Liver (tissue), 9 donors: ENCODE data around the gene SDK2. TPM values are rescaled to one million over a fixed set of nuclear protein-coding genes. Genes with fewer than 3 reads are reported as not detected.

Experiments used
- DNase-seq: peaks from one replicate; pipeline ENCODE4 v3.0.0-alpha.2; 2017; ENCODE audit warnings: low spot score
- H3K27ac ChIP-seq, 2 donors: one replicate each; pipeline ENCODE4 v1.7.0; 2013; ENCODE audit warnings: inconsistent platforms in 2 of 2, low read length in 2 of 2, control low read depth in 1 of 2, low read depth in 1 of 2, mild to moderate bottlenecking in 1 of 2
- H3K27me3 ChIP-seq, 4 donors: one replicate each; pipeline versions ENCODE4 v1.6.1 to v1.7.0; 2013; ENCODE audit warnings: low read length in 3 of 4, inconsistent platforms in 1 of 4, mild to moderate bottlenecking in 1 of 4, moderate library complexity in 1 of 4; ENCODE audit not compliant: control insufficient read depth in 4 of 4, insufficient read depth in 4 of 4
- H3K36me3 ChIP-seq, 4 donors: one replicate each; pipeline versions ENCODE4 v1.6.1 to v1.7.0; 2013; ENCODE audit warnings: low read length in 3 of 4, mild to moderate bottlenecking in 3 of 4, low read depth in 1 of 4, moderate library complexity in 1 of 4; ENCODE audit not compliant: control insufficient read depth in 4 of 4, insufficient read depth in 3 of 4
- H3K4me1 ChIP-seq, 4 donors: one replicate each; pipeline versions ENCODE4 v1.6.1 to v1.7.0; 2013; ENCODE audit warnings: low read length in 3 of 4, mild to moderate bottlenecking in 3 of 4, moderate library complexity in 1 of 4; ENCODE audit not compliant: control insufficient read depth in 4 of 4, insufficient read depth in 4 of 4
- H3K4me3 ChIP-seq, 3 donors: one replicate each; pipeline versions ENCODE4 v1.6.1 to v1.7.0; 2013; ENCODE audit warnings: low read length in 3 of 3, control low read depth in 1 of 3, low read depth in 1 of 3, mild to moderate bottlenecking in 1 of 3
- H3K9ac ChIP-seq, 2 donors: one replicate each; pipeline ENCODE4 v1.7.0; 2013; ENCODE audit warnings: low read length in 2 of 2, mild to moderate bottlenecking in 2 of 2, moderate library complexity in 2 of 2, control low read depth in 1 of 2, low read depth in 1 of 2
- H3K9me3 ChIP-seq, 4 donors: one replicate each; pipeline versions ENCODE4 v1.6.1 to v1.7.0; 2013; ENCODE audit warnings: low read length in 3 of 4; ENCODE audit not compliant: control insufficient read depth in 4 of 4
- CTCF ChIP-seq: fragments of 150-350 bp; IDR thresholded peaks from 2 replicates; pipeline ENCODE4 v1.5.1; 2017; ENCODE audit warnings: improper control_type of control experiment, low read depth, low read length; ENCODE audit not compliant: missing input control
- FOXA1 ChIP-seq: IDR thresholded peaks from 2 replicates; pipeline ENCODE4 v1.6.1; 2016; ENCODE audit warnings: antibody characterized with exemption
- FOXA2 ChIP-seq: IDR thresholded peaks from 2 replicates; pipeline ENCODE4 v1.6.1; 2016; ENCODE audit warnings: antibody characterized with exemption
- GABPA ChIP-seq, 2 donors: IDR thresholded peaks in 1 of 2; conservative IDR thresholded peaks in 1 of 2; 2 replicates each; pipeline ENCODE4 v1.6.1; 2016; ENCODE audit warnings: antibody characterized with exemption in 2 of 2, mild to moderate bottlenecking in 1 of 2, moderate library complexity in 1 of 2
- HNF4A ChIP-seq, 2 donors: conservative IDR thresholded peaks; 2 replicates each; pipeline ENCODE4 v1.6.1; 2016; ENCODE audit warnings: antibody characterized with exemption in 2 of 2, mild to moderate bottlenecking in 2 of 2
- HNF4G ChIP-seq: IDR thresholded peaks from 2 replicates; pipeline ENCODE4 v1.6.1; 2016; ENCODE audit warnings: antibody characterized with exemption
- JUND ChIP-seq, 2 donors: IDR thresholded peaks; 2 replicates each; pipeline ENCODE4 v1.6.1; 2016; ENCODE audit warnings: antibody characterized with exemption in 2 of 2
- MAX ChIP-seq: IDR thresholded peaks from 2 replicates; pipeline ENCODE4 v1.6.1; 2016; ENCODE audit warnings: antibody characterized with exemption
- NR2F2 ChIP-seq: IDR thresholded peaks from 2 replicates; pipeline ENCODE4 v1.6.1; 2016; ENCODE audit warnings: antibody characterized with exemption
- RAD21 ChIP-seq, 2 donors: IDR thresholded peaks; 2 replicates each; pipeline ENCODE4 v1.6.1; 2016; ENCODE audit warnings: antibody characterized with exemption in 2 of 2, mild to moderate bottlenecking in 2 of 2
- SP1 ChIP-seq: IDR thresholded peaks from 2 replicates; pipeline ENCODE4 v1.6.1; 2018; ENCODE audit warnings: antibody characterized with exemption, mild to moderate bottlenecking
- TAF1 ChIP-seq: conservative IDR thresholded peaks from 2 replicates; pipeline ENCODE4 v1.6.1; 2016; ENCODE audit warnings: antibody characterized with exemption, mild to moderate bottlenecking
- YY1 ChIP-seq: IDR thresholded peaks from 2 replicates; pipeline ENCODE4 v1.6.1; 2016; ENCODE audit warnings: antibody characterized with exemption, mild to moderate bottlenecking
- ZBTB33 ChIP-seq: IDR thresholded peaks from 2 replicates; pipeline ENCODE4 v1.6.1; 2016; ENCODE audit warnings: antibody characterized with exemption
- WGBS: extraction: QIAGEN DNeasy Blood & Tissue Kit; methylation state at CpG from one replicate; pipeline ENCODE4 v1.1.7; 2013; 5-methylcytosine and 5-hydroxymethylcytosine counted together
- polyA plus RNA-seq, 2 donors: library from polyadenylated mRNA; stranded (reverse) in 1 of 2; unstranded in 1 of 2; fragments of 200-250 nt in 1 of 2; fragments of >200 nt in 1 of 2; fragmentation: Nextera tagmentation in 1 of 2; extraction: Ambion mirVana in 1 of 2; gene quantifications; one replicate each; pipeline versions ENCODE4 v1.2.1 to v1.2.3, GENCODE V29; 2013 to 2015
- total RNA-seq, 2 donors: library from RNA; depleted of rRNA; stranded (reverse); fragments of >200 nt; gene quantifications; one replicate each; pipeline ENCODE4 v1.2.3, GENCODE V29; 2014
- donor health status: healthy.
- donor health status: healthy.
- donor health status: healthy.
- donor health status: healthy.
- donor health status: healthy.

Gene SDK2
- total and polyA plus RNA-seq, 4 donors = 0.05 to 0.42 (median 0.10) TPM

GRCh38 chr17:73643852-73644144 is 447 bp downstream of the SDK2 start:
- Histone ChIP-seq H3K4me3 (peak overlapping the region in 1 of 3 donors; percentile 39), H3K9ac (no peak overlapping the region), H3K27ac (no peak overlapping the region), H3K9me3 (no peaks in the 10 kb centered on the region), H3K4me1 (peaks cover 4 to 25% (median 12%) of the 10 kb centered on the region in 4 donors), H3K36me3 (no peaks in the 10 kb centered on the region), H3K27me3 (peaks cover 6 to 21% (median 14%) of the 10 kb centered on the region in 4 donors)
- TF ChIP-seq ZBTB33 (no peak), GABPA (IDR thresholded peaks at IDR 0.05 in 1 of 2, conservative IDR thresholded peaks at IDR 0.05 in 1 of 2) (no peak), YY1 (no peak), FOXA2 (no peak), NR2F2 (no peak)
- DNase-seq = no peak
- WGBS = 2% methylated on average over 13 of the region's 13 CpGs

GRCh38 chr17:73643001-73643851 is 1.0 kb downstream of the SDK2 start:
- peaks cover 6 to 21% (median 12%) of the 10 kb centered on the region in 4 donors for H3K27me3 ChIP-seq
- no peak overlapping the region for H3K27ac ChIP-seq
- H3K4me3 ChIP-seq = peak overlapping the region in 1 of 3 donors; percentile 39
- 3% methylated on average over 68 of the region's 68 CpGs for WGBS
- H3K9me3 ChIP-seq = no peaks in the 10 kb centered on the region
- no peaks in the 10 kb centered on the region for H3K36me3 ChIP-seq
- H3K9ac ChIP-seq = no peak overlapping the region
- peaks cover 4 to 25% (median 12%) of the 10 kb centered on the region in 4 donors for H3K4me1 ChIP-seq
- DNase-seq = no peak
- TF ChIP-seq RAD21 (IDR thresholded peaks at IDR 0.05) (peak in 1 of 2 donors; percentile 9), TAF1 (no peak)

- H3K9me3 ChIP-seq = no peaks in the 10 kb centered on the region
- peaks cover 6 to 21% (median 11%) of the 10 kb centered on the region in 4 donors for H3K27me3 ChIP-seq
- DNase-seq = no peak
- no peaks in the 10 kb centered on the region for H3K36me3 ChIP-seq
- no peak overlapping the region for H3K9ac ChIP-seq
- WGBS = 22% methylated on average over 11 of the region's 11 CpGs
- H3K27ac ChIP-seq = no peak overlapping the region
- H3K4me3 ChIP-seq = peak overlapping the region in 1 of 3 donors; percentile 39
- no peak for TF ChIP-seq FOXA1
- H3K4me1 ChIP-seq = peaks cover 4 to 25% (median 12%) of the 10 kb centered on the region in 4 donors
These were observed 1.6 kb downstream of the SDK2 start for GRCh38 chr17:73642659-73643000.

- H3K36me3 ChIP-seq = no peaks in the 10 kb centered on the region
- no peak overlapping the region for H3K4me3 ChIP-seq
- no peak for DNase-seq
- no peak for TF ChIP-seq CTCF
- no peak for TF ChIP-seq YY1
- no peak for TF ChIP-seq HNF4A (conservative IDR thresholded peaks at IDR 0.05)
- TF ChIP-seq TAF1 = no peak
- no peak for TF ChIP-seq ZBTB33
- no peak for TF ChIP-seq MAX
- no peak for TF ChIP-seq JUND (IDR thresholded peaks at IDR 0.05)
- no peak for TF ChIP-seq NR2F2
- no peak for TF ChIP-seq SP1
- no peak for TF ChIP-seq FOXA2
- no peak for TF ChIP-seq HNF4G
- no peak for TF ChIP-seq GABPA (IDR thresholded peaks at IDR 0.05 in 1 of 2, conservative IDR thresholded peaks at IDR 0.05 in 1 of 2)
- no peak overlapping the region for H3K9ac ChIP-seq
- H3K9me3 ChIP-seq = no peaks in the 10 kb centered on the region
- H3K27ac ChIP-seq = no peak overlapping the region
- 44% methylated on average over 12 of the region's 12 CpGs for WGBS
- H3K27me3 ChIP-seq = peaks cover 6 to 21% (median 11%) of the 10 kb centered on the region in 4 donors
- peaks cover 4 to 25% (median 12%) of the 10 kb centered on the region in 4 donors for H3K4me1 ChIP-seq
These were observed 2.2 kb downstream of the SDK2 start for GRCh38 chr17:73641826-73642600.
